GM10266 (cell line): Measurements from ENCODE around the gene NPL.

Experiments used
- DNase-seq: peaks from one replicate; pipeline ENCODE4 v3.0.0; 2012; ENCODE audit errors: extremely low spot score
- CTCF ChIP-seq: IDR thresholded peaks from 2 replicates; pipeline ENCODE4 v1.5.1; 2012; ENCODE audit warnings: mild to moderate bottlenecking, low read depth; ENCODE audit not compliant: control insufficient read depth, insufficient read depth; ENCODE audit errors: missing control alignments

NPL gene

GRCh38 chr1:182781841-182782586 is 7.6 kb upstream of the NPL start:
- peak; percentile 67 for DNase-seq
- peak; percentile 93 for TF ChIP-seq CTCF

DNA sequence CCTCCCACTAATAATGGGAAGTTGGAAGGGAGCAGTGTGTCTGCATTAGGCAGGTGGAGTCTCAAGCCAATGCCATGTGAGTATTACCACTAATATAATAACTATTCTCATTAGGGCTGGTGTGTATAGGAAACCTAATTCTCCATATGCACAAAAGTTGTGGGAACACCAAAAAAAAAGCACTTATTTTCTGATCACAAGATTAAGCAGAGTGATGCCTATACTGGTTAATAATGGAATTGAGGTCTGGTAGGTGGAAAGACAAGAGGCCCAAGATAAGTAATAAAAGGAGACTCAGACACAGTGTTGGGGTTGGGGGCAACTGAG is 7.0 kb upstream of the NPL start:
- TF ChIP-seq CTCF, result no peak
- DNase-seq, result no peak

DNA sequence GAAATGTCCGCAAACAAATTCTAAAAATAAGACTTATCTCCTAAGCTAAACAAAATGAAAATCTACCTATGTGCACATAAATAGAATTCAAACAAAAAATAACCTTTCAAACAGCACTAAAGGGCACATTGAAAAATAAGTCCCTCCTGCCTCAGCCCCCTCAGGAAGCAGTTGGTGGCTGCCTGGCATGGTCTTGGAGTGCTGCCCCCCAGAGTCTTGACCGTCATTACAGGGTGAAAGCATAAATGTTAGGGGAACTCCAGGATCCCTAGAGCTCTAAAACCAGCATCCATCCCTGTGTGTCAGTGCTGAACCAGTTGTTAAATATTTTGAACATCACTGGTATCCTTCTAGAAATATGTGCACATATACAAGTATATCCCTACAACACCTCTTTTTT is 6.5 kb upstream of the NPL start:
- DNase-seq, result no peak
- peak; percentile 34 for TF ChIP-seq CTCF

GRCh38 chr1:182784556-182785171 is 4.9 kb upstream of the NPL start:
- peak; percentile 65 for TF ChIP-seq CTCF
- peak; percentile 42 for DNase-seq

GRCh38 chr1:182785181-182785580 is 4.4 kb upstream of the NPL start:
- TF ChIP-seq CTCF, result no peak

GRCh38 chr1:182786223-182786994 is 3.2 kb upstream of the NPL start:
- peak; percentile 66 for TF ChIP-seq CTCF
- peak; percentile 48 for DNase-seq

More at GRCh38 chr1:182785181-182785580, 4.4 kb upstream of the NPL start:
- no peak for DNase-seq

DNA sequence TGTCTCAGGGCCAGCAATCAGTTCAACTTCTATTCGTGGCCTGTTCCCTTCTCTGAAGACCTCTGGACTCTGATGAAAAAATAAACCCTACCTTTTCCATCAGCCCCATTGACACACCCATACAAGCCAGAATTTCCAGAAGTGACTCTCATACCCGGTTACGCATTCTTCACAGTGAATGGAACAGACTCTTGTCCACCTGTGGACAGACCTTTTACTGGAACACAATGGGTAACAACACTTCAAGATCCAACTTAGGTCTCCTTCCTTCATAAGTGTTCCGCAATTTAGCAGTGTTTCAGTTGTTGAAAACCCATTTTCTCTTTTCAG is 2.6 kb upstream of the NPL start:
- no peak for TF ChIP-seq CTCF
- DNase-seq, result no peak
